ENCODE results near the gene SPOUT1.

DNA sequence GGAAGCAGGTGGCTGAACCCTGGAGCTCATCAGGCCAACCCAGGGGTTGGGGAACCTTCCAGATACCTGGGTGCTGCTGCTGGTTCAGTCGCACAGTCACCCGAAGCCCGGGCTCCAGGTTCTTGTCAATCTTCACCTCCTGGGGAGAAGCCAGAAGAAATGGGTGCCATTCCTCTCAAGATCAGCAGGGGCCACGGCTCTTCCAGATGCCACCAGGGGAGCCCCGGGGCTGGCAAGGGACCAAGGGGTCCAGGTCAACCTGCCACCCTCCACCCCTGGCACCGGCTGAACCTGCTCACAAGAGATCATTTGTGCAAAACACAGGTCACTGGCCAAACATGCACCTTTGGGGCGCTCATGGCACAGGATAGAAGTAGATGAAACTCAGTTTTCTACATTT, 4.7 kb downstream of the SPOUT1 start:
- no peak for TF ChIP-seq EP300 (IDR thresholded peaks at IDR 0.05)
- TF ChIP-seq, protein P1, sequence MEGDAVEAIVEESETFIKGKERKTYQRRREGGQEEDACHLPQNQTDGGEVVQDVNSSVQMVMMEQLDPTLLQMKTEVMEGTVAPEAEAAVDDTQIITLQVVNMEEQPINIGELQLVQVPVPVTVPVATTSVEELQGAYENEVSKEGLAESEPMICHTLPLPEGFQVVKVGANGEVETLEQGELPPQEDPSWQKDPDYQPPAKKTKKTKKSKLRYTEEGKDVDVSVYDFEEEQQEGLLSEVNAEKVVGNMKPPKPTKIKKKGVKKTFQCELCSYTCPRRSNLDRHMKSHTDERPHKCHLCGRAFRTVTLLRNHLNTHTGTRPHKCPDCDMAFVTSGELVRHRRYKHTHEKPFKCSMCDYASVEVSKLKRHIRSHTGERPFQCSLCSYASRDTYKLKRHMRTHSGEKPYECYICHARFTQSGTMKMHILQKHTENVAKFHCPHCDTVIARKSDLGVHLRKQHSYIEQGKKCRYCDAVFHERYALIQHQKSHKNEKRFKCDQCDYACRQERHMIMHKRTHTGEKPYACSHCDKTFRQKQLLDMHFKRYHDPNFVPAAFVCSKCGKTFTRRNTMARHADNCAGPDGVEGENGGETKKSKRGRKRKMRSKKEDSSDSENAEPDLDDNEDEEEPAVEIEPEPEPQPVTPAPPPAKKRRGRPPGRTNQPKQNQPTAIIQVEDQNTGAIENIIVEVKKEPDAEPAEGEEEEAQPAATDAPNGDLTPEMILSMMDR (IDR thresholded peaks at IDR 0.05): no peak

Measured in tibial nerve (tissue), 4 donors.